ENCODE measurements around the gene CACNA1B.
"Not testable (repeated sequence)": the region's sequence is repeated elsewhere in the genome, so short reads cannot be mapped to it uniquely, and the experiment has no call there.

The CACNA1B gene

GRCh38 chr9:138123086-138123485, 245.5 kb downstream of the CACNA1B start:
- Histone ChIP-seq H3K4me1 (ENCODE audit: insufficient read depth, low read length) (no peaks in the 10 kb centered on the region), H3K4me2 (ENCODE audit: insufficient read depth, low read length) (no peak overlapping the region), H2AFZ (ENCODE audit: low read depth, low read length) (no peak overlapping the region), H3K9me3 (ENCODE audit: insufficient read depth, low read length, severe bottlenecking) (no peaks in the 10 kb centered on the region), H3K4me3 (ENCODE audit: low read depth in 1 of 2, low read length in 2 of 2) (no peak overlapping the region), H3K79me2 (ENCODE audit: insufficient read depth, low read length) (no peaks in the 10 kb centered on the region), H3K9ac (ENCODE audit: low read depth, low read length) (no peak overlapping the region), H3K36me3 (ENCODE audit: insufficient read depth, low read length) (no peaks in the 10 kb centered on the region), H3K27me3 (ENCODE audit: insufficient read depth, low read length, poor library complexity) (no peaks in the 10 kb centered on the region), H4K20me1 (ENCODE audit: insufficient read depth, low read length) (no peaks in the 10 kb centered on the region), H3K27ac (ENCODE audit: low read length) (no peak overlapping the region)
- DNase-seq (no peak), ATAC-seq (ENCODE audit: insufficient read depth, low read depth) (no peak)
- no peak for TF ChIP-seq CTCF (IDR thresholded peaks at IDR 0.05; ENCODE audit: borderline replicate concordance, extremely low read depth, low read length, poor library complexity, severe bottlenecking)
- TF ChIP-seq EZH2 (IDR thresholded peaks at IDR 0.05; ENCODE audit: borderline replicate concordance, low read depth, low read length, severe bottlenecking) = no peak

GRCh38 chr9:138126090-138126857, 248.7 kb downstream of the CACNA1B start:
- ATAC-seq (ENCODE audit: insufficient read depth, low read depth); H2AFZ ChIP-seq (ENCODE audit: low read depth, low read length); H3K27ac ChIP-seq (ENCODE audit: low read length): not testable (repeated sequence)

GRCh38 chr9:138126858-138127584, 249.4 kb downstream of the CACNA1B start:
- H3K27me3 ChIP-seq (ENCODE audit: insufficient read depth, low read length, poor library complexity); H3K27ac ChIP-seq (ENCODE audit: low read length); H3K9me3 ChIP-seq (ENCODE audit: insufficient read depth, low read length, severe bottlenecking): not testable (repeated sequence)

More at GRCh38 chr9:138126090-138126857, 248.7 kb downstream of the CACNA1B start:
- H3K79me2 ChIP-seq (ENCODE audit: insufficient read depth, low read length); DNase-seq; H3K9me3 ChIP-seq (ENCODE audit: insufficient read depth, low read length, severe bottlenecking); H3K9ac ChIP-seq (ENCODE audit: low read depth, low read length); H3K4me3 ChIP-seq (ENCODE audit: low read depth in 1 of 2, low read length in 2 of 2); H3K27me3 ChIP-seq (ENCODE audit: insufficient read depth, low read length, poor library complexity); H3K4me2 ChIP-seq (ENCODE audit: insufficient read depth, low read length); H3K4me1 ChIP-seq (ENCODE audit: insufficient read depth, low read length); H4K20me1 ChIP-seq (ENCODE audit: insufficient read depth, low read length); H3K36me3 ChIP-seq (ENCODE audit: insufficient read depth, low read length): not testable (repeated sequence)
- TF ChIP-seq CTCF (IDR thresholded peaks at IDR 0.05; ENCODE audit: borderline replicate concordance, extremely low read depth, low read length, poor library complexity, severe bottlenecking) = peak; percentile 18

GRCh38 chr9:138128027-138128426, 250.4 kb downstream of the CACNA1B start:
- not testable (repeated sequence) for H3K27ac ChIP-seq (ENCODE audit: low read length); H3K9ac ChIP-seq (ENCODE audit: low read depth, low read length); H3K36me3 ChIP-seq (ENCODE audit: insufficient read depth, low read length); H3K27me3 ChIP-seq (ENCODE audit: insufficient read depth, low read length, poor library complexity); H3K4me3 ChIP-seq (ENCODE audit: low read depth in 1 of 2, low read length in 2 of 2); ATAC-seq (ENCODE audit: insufficient read depth, low read depth); H3K4me2 ChIP-seq (ENCODE audit: insufficient read depth, low read length); H3K4me1 ChIP-seq (ENCODE audit: insufficient read depth, low read length); H2AFZ ChIP-seq (ENCODE audit: low read depth, low read length); DNase-seq; H4K20me1 ChIP-seq (ENCODE audit: insufficient read depth, low read length); H3K9me3 ChIP-seq (ENCODE audit: insufficient read depth, low read length, severe bottlenecking); H3K79me2 ChIP-seq (ENCODE audit: insufficient read depth, low read length)

More at GRCh38 chr9:138126858-138127584, 249.4 kb downstream of the CACNA1B start:
- not testable (repeated sequence) for H3K4me1 ChIP-seq (ENCODE audit: insufficient read depth, low read length); ATAC-seq (ENCODE audit: insufficient read depth, low read depth); H3K79me2 ChIP-seq (ENCODE audit: insufficient read depth, low read length); H3K4me3 ChIP-seq (ENCODE audit: low read depth in 1 of 2, low read length in 2 of 2); H2AFZ ChIP-seq (ENCODE audit: low read depth, low read length); H4K20me1 ChIP-seq (ENCODE audit: insufficient read depth, low read length); H3K36me3 ChIP-seq (ENCODE audit: insufficient read depth, low read length); H3K4me2 ChIP-seq (ENCODE audit: insufficient read depth, low read length); DNase-seq; H3K9ac ChIP-seq (ENCODE audit: low read depth, low read length)
- TF ChIP-seq CTCF (IDR thresholded peaks at IDR 0.05; ENCODE audit: borderline replicate concordance, extremely low read depth, low read length, poor library complexity, severe bottlenecking) = peak; percentile 14

GRCh38 chr9:138129318-138129717, 251.7 kb downstream of the CACNA1B start:
- ATAC-seq (ENCODE audit: insufficient read depth, low read depth); H2AFZ ChIP-seq (ENCODE audit: low read depth, low read length); H3K9me3 ChIP-seq (ENCODE audit: insufficient read depth, low read length, severe bottlenecking); H3K79me2 ChIP-seq (ENCODE audit: insufficient read depth, low read length); DNase-seq; H3K4me3 ChIP-seq (ENCODE audit: low read depth in 1 of 2, low read length in 2 of 2); H3K4me1 ChIP-seq (ENCODE audit: insufficient read depth, low read length); H3K9ac ChIP-seq (ENCODE audit: low read depth, low read length); H4K20me1 ChIP-seq (ENCODE audit: insufficient read depth, low read length); H3K27ac ChIP-seq (ENCODE audit: low read length); H3K4me2 ChIP-seq (ENCODE audit: insufficient read depth, low read length); H3K27me3 ChIP-seq (ENCODE audit: insufficient read depth, low read length, poor library complexity); H3K36me3 ChIP-seq (ENCODE audit: insufficient read depth, low read length): not testable (repeated sequence)
